HEK293 (cell line): Measurements from ENCODE around the gene SOX5.

Experiments
- YY1 ChIP-seq: fragments of 450-650 bp; formaldehyde crosslinking; IDR thresholded peaks from 2 replicates; pipeline ENCODE4 v1.5.1; 2018; ENCODE audit warnings: missing biosample characterization, missing genetic modification characterization
- ZBTB7A ChIP-seq: fragments of 450-650 bp; formaldehyde crosslinking; IDR thresholded peaks from 2 replicates; pipeline ENCODE4 v1.5.1; 2016; ENCODE audit warnings: low read depth, missing biosample characterization, missing genetic modification characterization
- ZNF26 ChIP-seq: fragments of 450-650 bp; formaldehyde crosslinking; IDR thresholded peaks from 2 replicates; pipeline ENCODE4 v1.5.1; 2016; ENCODE audit warnings: missing biosample characterization, missing genetic modification characterization
- ZNF645 ChIP-seq: fragments of 450-650 bp; formaldehyde crosslinking; IDR thresholded peaks from 2 replicates; pipeline ENCODE4; 2016; ENCODE audit warnings: missing biosample characterization, missing genetic modification characterization
- ZNF830 ChIP-seq: fragments of 450-650 bp; IDR thresholded peaks from 2 replicates; pipeline ENCODE4 v1.5.0; 2018; ENCODE audit warnings: missing biosample characterization, missing genetic modification characterization, low read depth, mild to moderate bottlenecking, moderate library complexity
- TF ChIP-seq, protein P1 (sequence below): fragments of 450-650 bp; IDR thresholded peaks from 2 replicates; pipeline ENCODE4 v1.5.1; 2018; ENCODE audit warnings: missing biosample characterization, missing genetic modification characterization
- TF ChIP-seq, protein P2 (sequence below): fragments of 450-650 bp; formaldehyde crosslinking; IDR thresholded peaks from 2 replicates; pipeline ENCODE4 v1.5.1; 2016; ENCODE audit warnings: missing biosample characterization, missing genetic modification characterization
- TF ChIP-seq, protein P3 (sequence below): fragments of 450-650 bp; formaldehyde crosslinking; conservative IDR thresholded peaks from 2 replicates; pipeline ENCODE4 v1.5.1; 2016; ENCODE audit warnings: low read depth, missing biosample characterization, missing genetic modification characterization
- TF ChIP-seq, protein P4 (sequence below): fragments of 450-650 bp; formaldehyde crosslinking; IDR thresholded peaks from 2 replicates; pipeline ENCODE4 v1.5.1; 2016; ENCODE audit warnings: missing biosample characterization, missing genetic modification characterization

DNA sequence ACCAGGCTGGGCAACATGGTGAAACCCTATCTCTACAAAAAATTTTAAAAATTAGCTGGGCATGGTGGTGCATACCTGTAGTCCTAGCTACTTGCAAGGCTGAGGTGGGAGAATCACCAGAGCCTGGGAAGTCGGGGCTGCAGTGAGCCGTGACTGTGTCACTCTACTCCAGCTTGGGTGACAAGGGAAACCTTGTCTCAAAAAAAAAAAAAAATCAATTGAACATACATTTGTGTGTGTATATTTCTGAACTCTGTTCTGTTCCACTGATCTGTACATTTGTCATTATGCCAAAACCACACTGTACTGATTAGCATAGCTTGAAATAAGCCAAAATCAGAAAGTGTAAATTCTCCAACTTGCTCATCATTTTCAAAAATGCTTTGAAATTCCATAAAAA is 254.6 kb downstream of the SOX5 start:
- TF ChIP-seq ZBTB7A (tag by site-specific recombination): no peak
- TF ChIP-seq ZNF830 (tag by site-specific recombination): no peak
- TF ChIP-seq, protein P1, sequence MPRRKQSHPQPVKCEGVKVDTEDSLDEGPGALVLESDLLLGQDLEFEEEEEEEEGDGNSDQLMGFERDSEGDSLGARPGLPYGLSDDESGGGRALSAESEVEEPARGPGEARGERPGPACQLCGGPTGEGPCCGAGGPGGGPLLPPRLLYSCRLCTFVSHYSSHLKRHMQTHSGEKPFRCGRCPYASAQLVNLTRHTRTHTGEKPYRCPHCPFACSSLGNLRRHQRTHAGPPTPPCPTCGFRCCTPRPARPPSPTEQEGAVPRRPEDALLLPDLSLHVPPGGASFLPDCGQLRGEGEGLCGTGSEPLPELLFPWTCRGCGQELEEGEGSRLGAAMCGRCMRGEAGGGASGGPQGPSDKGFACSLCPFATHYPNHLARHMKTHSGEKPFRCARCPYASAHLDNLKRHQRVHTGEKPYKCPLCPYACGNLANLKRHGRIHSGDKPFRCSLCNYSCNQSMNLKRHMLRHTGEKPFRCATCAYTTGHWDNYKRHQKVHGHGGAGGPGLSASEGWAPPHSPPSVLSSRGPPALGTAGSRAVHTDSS (tag by site-specific recombination): no peak
- TF ChIP-seq, protein P2, sequence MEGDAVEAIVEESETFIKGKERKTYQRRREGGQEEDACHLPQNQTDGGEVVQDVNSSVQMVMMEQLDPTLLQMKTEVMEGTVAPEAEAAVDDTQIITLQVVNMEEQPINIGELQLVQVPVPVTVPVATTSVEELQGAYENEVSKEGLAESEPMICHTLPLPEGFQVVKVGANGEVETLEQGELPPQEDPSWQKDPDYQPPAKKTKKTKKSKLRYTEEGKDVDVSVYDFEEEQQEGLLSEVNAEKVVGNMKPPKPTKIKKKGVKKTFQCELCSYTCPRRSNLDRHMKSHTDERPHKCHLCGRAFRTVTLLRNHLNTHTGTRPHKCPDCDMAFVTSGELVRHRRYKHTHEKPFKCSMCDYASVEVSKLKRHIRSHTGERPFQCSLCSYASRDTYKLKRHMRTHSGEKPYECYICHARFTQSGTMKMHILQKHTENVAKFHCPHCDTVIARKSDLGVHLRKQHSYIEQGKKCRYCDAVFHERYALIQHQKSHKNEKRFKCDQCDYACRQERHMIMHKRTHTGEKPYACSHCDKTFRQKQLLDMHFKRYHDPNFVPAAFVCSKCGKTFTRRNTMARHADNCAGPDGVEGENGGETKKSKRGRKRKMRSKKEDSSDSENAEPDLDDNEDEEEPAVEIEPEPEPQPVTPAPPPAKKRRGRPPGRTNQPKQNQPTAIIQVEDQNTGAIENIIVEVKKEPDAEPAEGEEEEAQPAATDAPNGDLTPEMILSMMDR (tag by site-specific recombination): no peak
- TF ChIP-seq ZNF26 (tag by site-specific recombination): no peak
- no peak for TF ChIP-seq ZNF645 (tag by site-specific recombination)
- no peak for TF ChIP-seq YY1 (tag by site-specific recombination)
- TF ChIP-seq, protein P3, sequence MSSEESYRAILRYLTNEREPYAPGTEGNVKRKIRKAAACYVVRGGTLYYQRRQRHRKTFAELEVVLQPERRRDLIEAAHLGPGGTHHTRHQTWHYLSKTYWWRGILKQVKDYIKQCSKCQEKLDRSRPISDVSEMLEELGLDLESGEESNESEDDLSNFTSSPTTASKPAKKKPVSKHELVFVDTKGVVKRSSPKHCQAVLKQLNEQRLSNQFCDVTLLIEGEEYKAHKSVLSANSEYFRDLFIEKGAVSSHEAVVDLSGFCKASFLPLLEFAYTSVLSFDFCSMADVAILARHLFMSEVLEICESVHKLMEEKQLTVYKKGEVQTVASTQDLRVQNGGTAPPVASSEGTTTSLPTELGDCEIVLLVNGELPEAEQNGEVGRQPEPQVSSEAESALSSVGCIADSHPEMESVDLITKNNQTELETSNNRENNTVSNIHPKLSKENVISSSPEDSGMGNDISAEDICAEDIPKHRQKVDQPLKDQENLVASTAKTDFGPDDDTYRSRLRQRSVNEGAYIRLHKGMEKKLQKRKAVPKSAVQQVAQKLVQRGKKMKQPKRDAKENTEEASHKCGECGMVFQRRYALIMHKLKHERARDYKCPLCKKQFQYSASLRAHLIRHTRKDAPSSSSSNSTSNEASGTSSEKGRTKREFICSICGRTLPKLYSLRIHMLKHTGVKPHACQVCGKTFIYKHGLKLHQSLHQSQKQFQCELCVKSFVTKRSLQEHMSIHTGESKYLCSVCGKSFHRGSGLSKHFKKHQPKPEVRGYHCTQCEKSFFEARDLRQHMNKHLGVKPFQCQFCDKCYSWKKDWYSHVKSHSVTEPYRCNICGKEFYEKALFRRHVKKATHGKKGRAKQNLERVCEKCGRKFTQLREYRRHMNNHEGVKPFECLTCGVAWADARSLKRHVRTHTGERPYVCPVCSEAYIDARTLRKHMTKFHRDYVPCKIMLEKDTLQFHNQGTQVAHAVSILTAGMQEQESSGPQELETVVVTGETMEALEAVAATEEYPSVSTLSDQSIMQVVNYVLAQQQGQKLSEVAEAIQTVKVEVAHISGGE (tag by site-specific recombination): no peak
- TF ChIP-seq, protein P4, sequence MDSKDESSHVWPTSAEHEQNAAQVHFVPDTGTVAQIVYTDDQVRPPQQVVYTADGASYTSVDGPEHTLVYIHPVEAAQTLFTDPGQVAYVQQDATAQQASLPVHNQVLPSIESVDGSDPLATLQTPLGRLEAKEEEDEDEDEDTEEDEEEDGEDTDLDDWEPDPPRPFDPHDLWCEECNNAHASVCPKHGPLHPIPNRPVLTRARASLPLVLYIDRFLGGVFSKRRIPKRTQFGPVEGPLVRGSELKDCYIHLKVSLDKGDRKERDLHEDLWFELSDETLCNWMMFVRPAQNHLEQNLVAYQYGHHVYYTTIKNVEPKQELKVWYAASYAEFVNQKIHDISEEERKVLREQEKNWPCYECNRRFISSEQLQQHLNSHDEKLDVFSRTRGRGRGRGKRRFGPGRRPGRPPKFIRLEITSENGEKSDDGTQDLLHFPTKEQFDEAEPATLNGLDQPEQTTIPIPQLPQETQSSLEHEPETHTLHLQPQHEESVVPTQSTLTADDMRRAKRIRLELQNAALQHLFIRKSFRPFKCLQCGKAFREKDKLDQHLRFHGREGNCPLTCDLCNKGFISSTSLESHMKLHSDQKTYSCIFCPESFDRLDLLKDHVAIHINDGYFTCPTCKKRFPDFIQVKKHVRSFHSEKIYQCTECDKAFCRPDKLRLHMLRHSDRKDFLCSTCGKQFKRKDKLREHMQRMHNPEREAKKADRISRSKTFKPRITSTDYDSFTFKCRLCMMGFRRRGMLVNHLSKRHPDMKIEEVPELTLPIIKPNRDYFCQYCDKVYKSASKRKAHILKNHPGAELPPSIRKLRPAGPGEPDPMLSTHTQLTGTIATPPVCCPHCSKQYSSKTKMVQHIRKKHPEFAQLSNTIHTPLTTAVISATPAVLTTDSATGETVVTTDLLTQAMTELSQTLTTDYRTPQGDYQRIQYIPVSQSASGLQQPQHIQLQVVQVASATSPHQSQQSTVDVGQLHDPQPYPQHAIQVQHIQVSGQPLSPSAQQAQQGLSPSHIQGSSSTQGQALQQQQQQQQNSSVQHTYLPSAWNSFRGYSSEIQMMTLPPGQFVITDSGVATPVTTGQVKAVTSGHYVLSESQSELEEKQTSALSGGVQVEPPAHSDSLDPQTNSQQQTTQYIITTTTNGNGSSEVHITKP (tag by site-specific recombination): no peak
